ENCODE data around the gene GFY.

GFY gene

GRCh38 chr19:49428547-49429451 lies 3.6 kb downstream of the GFY start:
- DNase-seq = no peak

- DNase-seq = no peak
Measured at GRCh38 chr19:49430172-49430677, 5.0 kb downstream of the GFY start.

GRCh38 chr19:49430678-49431329 lies 5.6 kb downstream of the GFY start:
- no peak for DNase-seq

- DNase-seq = peak; percentile 30
Measured at GRCh38 chr19:49431330-49431749, 6.2 kb downstream of the GFY start.

- DNase-seq = no peak
Measured at GRCh38 chr19:49432141-49433073, 7.2 kb downstream of the GFY start.

- DNase-seq = no peak
Measured at GRCh38 chr19:49433240-49433901, 8.2 kb downstream of the GFY start.

GRCh38 chr19:49434907-49435583 lies 9.9 kb downstream of the GFY start:
- no peak for DNase-seq

- DNase-seq = no peak
Measured at GRCh38 chr19:49435670-49436069, 10.5 kb downstream of the GFY start.

GRCh38 chr19:49436381-49437017 lies 11.3 kb downstream of the GFY start:
- DNase-seq = peak; percentile 61

- DNase-seq = no peak
Measured at GRCh38 chr19:49437231-49437630, 12.0 kb downstream of the GFY start.

GRCh38 chr19:49438261-49438660 lies 13.1 kb downstream of the GFY start:
- no peak for DNase-seq

- DNase-seq = no peak
Measured at GRCh38 chr19:49439836-49440235, 14.6 kb downstream of the GFY start.

GRCh38 chr19:49440439-49441209 lies 15.4 kb downstream of the GFY start:
- no peak for DNase-seq

- peak; percentile 47 for DNase-seq
Measured at GRCh38 chr19:49441210-49441959, 16.2 kb downstream of the GFY start, which contains the start of gene SLC17A7. Gene SLC17A7 (minus strand): TSS chr19:49441527. CDS start chr19:49441379, 148 bp downstream.

- DNase-seq = no peak
Measured at GRCh38 chr19:49441960-49442350, 16.8 kb downstream of the GFY start.

- no peak for DNase-seq
Measured at GRCh38 chr19:49442354-49442753, 17.2 kb downstream of the GFY start.

GRCh38 chr19:49442771-49443365 lies 17.7 kb downstream of the GFY start:
- DNase-seq = peak; percentile 46

GRCh38 chr19:49443366-49444099 lies 18.3 kb downstream of the GFY start:
- DNase-seq = peak; percentile 92

Data from CD4-positive, alpha-beta T cell treated with Interleukin-15 for 1 hour (primary cell).